ENCODE results near the gene RNF145. TPM values are rescaled to one million over a fixed set of nuclear protein-coding genes. Genes with fewer than 3 reads are reported as not detected.
A peak's percentile ranks its signal among the peaks of the same experiment; 100 is the strongest.

RNF145 gene
- total RNA-seq, 1 donor from 2014 or later: 37.2 TPM

- no peak for DNase-seq (ENCODE audit: low read depth in 2 of 2)
Observed at GRCh38 chr5:159217236-159217635, 7.9 kb upstream of the RNF145 start.

GRCh38 chr5:159216454-159216853 lies 7.1 kb upstream of the RNF145 start:
- DNase-seq (ENCODE audit: low read depth in 2 of 2): no peak

- no peak for DNase-seq (ENCODE audit: low read depth in 2 of 2)
Observed at GRCh38 chr5:159215886-159216285, 6.5 kb upstream of the RNF145 start.

- DNase-seq (ENCODE audit: low read depth in 2 of 2): no peak
Observed at GRCh38 chr5:159214486-159215271, 5.3 kb upstream of the RNF145 start.

GRCh38 chr5:159212657-159213462 lies 3.5 kb upstream of the RNF145 start:
- DNase-seq (ENCODE audit: low read depth in 2 of 2): no peak

GRCh38 chr5:159211729-159212174 lies 2.4 kb upstream of the RNF145 start:
- DNase-seq (ENCODE audit: low read depth in 2 of 2): no peak

- no peak for DNase-seq (ENCODE audit: low read depth in 2 of 2)
Observed at GRCh38 chr5:159210846-159211245, 1.5 kb upstream of the RNF145 start.

- no peak for DNase-seq (ENCODE audit: low read depth in 2 of 2)
Observed at GRCh38 chr5:159210210-159210661, 883 bp upstream of the RNF145 start.

GRCh38 chr5:159208514-159209437 lies 577 bp downstream of the RNF145 start:
- peak in 1 of 2 donors; percentile 28 for DNase-seq (ENCODE audit: low read depth in 2 of 2)

- DNase-seq (ENCODE audit: low read depth in 2 of 2): peak; percentile 21 to 76
Observed at GRCh38 chr5:159207686-159208513, 1.5 kb downstream of the RNF145 start.

GRCh38 chr5:159207222-159207685 lies 2.1 kb downstream of the RNF145 start:
- no peak for DNase-seq (ENCODE audit: low read depth in 2 of 2)

GRCh38 chr5:159206818-159207217 lies 2.5 kb downstream of the RNF145 start:
- no peak for DNase-seq (ENCODE audit: low read depth in 2 of 2)

- DNase-seq (ENCODE audit: low read depth in 2 of 2): no peak
Observed at GRCh38 chr5:159206368-159206767, 3.0 kb downstream of the RNF145 start.

- DNase-seq (ENCODE audit: low read depth in 2 of 2): no peak
Observed at GRCh38 chr5:159203351-159203750, 6.0 kb downstream of the RNF145 start.

- no peak for DNase-seq (ENCODE audit: low read depth in 2 of 2)
Observed at GRCh38 chr5:159202151-159202550, 7.2 kb downstream of the RNF145 start.

GRCh38 chr5:159199780-159200179 lies 9.6 kb downstream of the RNF145 start:
- no peak for DNase-seq (ENCODE audit: low read depth in 2 of 2)

- no peak for DNase-seq (ENCODE audit: low read depth in 2 of 2)
Observed at GRCh38 chr5:159199225-159199624, 10.1 kb downstream of the RNF145 start.

- no peak for DNase-seq (ENCODE audit: low read depth in 2 of 2)
Observed at GRCh38 chr5:159198063-159199036, 11.0 kb downstream of the RNF145 start.

- no peak for DNase-seq (ENCODE audit: low read depth in 2 of 2)
Observed at GRCh38 chr5:159195775-159196174, 13.6 kb downstream of the RNF145 start.
